ENCODE measurements around the gene CREBL2. TPM values are rescaled to one million over a fixed set of nuclear protein-coding genes. Genes with fewer than 3 reads are reported as not detected.
A peak's percentile ranks its signal among the peaks of the same experiment; 100 is the strongest.

CREBL2 gene
- total RNA-seq, 1 donor from 2014 or later: 11.3 TPM

DNA sequence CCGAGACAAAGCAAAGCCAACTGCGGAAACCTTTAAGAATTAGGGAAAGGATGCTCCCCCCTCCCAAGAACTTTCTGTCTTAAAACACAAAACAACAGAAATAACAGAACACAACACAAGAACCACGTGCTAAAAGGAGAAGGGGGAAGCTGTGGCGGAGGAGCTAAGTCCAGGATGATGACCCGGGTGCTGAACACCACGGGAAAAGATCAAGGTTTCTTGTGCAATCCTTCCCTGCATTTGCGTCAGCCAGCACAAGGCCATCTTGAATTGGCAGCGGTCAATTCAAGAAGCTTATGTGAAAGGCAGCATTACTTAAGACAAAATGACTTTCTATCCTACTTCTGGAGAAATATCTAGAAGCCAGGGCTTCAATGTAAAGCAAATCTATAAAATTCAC lies 11.0 kb upstream of the CREBL2 start:
- no peaks in the 10 kb centered on the region for H3K36me3 Mint-ChIP-seq (ENCODE audit: low read depth)
- TF ChIP-seq, protein P1, sequence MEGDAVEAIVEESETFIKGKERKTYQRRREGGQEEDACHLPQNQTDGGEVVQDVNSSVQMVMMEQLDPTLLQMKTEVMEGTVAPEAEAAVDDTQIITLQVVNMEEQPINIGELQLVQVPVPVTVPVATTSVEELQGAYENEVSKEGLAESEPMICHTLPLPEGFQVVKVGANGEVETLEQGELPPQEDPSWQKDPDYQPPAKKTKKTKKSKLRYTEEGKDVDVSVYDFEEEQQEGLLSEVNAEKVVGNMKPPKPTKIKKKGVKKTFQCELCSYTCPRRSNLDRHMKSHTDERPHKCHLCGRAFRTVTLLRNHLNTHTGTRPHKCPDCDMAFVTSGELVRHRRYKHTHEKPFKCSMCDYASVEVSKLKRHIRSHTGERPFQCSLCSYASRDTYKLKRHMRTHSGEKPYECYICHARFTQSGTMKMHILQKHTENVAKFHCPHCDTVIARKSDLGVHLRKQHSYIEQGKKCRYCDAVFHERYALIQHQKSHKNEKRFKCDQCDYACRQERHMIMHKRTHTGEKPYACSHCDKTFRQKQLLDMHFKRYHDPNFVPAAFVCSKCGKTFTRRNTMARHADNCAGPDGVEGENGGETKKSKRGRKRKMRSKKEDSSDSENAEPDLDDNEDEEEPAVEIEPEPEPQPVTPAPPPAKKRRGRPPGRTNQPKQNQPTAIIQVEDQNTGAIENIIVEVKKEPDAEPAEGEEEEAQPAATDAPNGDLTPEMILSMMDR (IDR thresholded peaks at IDR 0.05): no peak

DNA sequence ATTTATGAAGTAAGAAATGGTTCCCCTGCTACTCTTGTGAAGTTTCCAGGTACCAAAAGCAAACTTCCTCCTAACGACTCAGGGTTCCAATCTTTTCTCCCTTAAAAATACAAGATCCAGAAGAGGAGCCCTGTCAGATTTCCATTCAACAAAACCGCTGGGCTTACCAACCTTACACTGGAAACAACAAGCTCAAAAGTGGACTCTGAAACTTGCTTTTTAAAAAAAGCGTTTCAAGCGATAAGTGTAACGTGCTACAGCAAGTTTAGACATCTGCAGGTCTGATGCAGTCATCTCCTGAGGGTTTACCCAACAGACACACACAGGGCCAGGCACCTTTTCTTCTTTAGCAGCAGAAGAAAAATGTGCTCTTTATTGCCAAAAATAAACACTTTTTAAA lies 6.9 kb upstream of the CREBL2 start:
- no peak overlapping the region for H3K27ac Mint-ChIP-seq (ENCODE audit: unreplicated experiment)
- DNase-seq (ENCODE audit: low spot score): no peak
- TF ChIP-seq, protein P1 (IDR thresholded peaks at IDR 0.05): no peak
- H3K9me3 Mint-ChIP-seq (ENCODE audit: low read depth): no peaks in the 10 kb centered on the region
- H3K27me3 Mint-ChIP-seq (ENCODE audit: low read depth): peaks cover 2% of the 10 kb centered on the region
- H3K36me3 Mint-ChIP-seq (ENCODE audit: low read depth): no peaks in the 10 kb centered on the region
- H3K4me3 Mint-ChIP-seq (ENCODE audit: unreplicated experiment): no peak overlapping the region
- H3K4me1 Mint-ChIP-seq (ENCODE audit: low read depth): peaks cover 12% of the 10 kb centered on the region

More for the DNA sequence above, 11.0 kb upstream of the CREBL2 start:
- Mint-ChIP-seq H3K4me3 (ENCODE audit: unreplicated experiment) (no peak overlapping the region), H3K4me1 (ENCODE audit: low read depth) (peaks cover 3% of the 10 kb centered on the region), H3K27ac (ENCODE audit: unreplicated experiment) (no peak overlapping the region), H3K9me3 (ENCODE audit: low read depth) (no peaks in the 10 kb centered on the region), H3K27me3 (ENCODE audit: low read depth) (peaks cover 2% of the 10 kb centered on the region)
- DNase-seq (ENCODE audit: low spot score): no peak

DNA sequence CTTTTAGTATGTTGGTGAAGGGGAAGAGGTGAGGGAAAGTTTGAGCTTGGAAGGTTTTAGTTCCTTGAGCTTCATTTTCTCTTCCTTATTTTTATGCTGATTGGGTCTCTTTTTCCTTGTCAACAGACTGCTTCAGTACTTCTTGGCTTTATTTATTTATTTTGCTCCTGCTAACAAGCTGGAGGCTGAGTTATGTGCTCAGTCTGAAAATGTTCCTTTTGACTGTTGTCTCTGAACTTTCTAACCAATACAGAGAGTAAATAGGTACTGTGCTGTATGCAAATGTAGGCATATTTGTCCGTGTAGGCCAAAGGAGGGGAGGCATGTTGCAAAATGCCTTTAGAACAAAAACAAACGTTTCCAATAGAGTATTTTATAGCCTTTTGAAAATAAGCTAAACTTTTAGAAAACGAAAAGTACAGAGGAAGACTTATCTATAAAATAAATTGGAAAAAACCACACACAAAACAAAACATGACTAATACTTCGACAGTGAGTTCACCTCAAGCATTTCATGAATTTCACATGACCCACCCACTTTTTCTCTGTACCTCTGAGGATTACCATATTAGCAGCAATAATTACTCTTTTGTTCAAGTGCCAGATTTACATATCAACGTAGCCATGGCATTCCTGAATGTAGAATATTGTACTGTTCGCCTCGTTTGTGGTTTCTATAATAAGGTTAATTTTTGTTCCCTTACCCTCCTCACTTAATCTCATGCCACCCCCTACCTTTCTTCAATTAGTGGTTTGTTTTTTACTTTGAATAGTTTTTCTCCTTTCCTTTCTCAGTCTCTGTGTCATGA lies 4.7 kb upstream of the CREBL2 start:
- peak overlapping the region; percentile 29 for H3K27ac Mint-ChIP-seq (ENCODE audit: unreplicated experiment)
- no peak overlapping the region for H3K4me3 Mint-ChIP-seq (ENCODE audit: unreplicated experiment)
- peaks cover 17% of the 10 kb centered on the region for H3K4me1 Mint-ChIP-seq (ENCODE audit: low read depth)

DNA sequence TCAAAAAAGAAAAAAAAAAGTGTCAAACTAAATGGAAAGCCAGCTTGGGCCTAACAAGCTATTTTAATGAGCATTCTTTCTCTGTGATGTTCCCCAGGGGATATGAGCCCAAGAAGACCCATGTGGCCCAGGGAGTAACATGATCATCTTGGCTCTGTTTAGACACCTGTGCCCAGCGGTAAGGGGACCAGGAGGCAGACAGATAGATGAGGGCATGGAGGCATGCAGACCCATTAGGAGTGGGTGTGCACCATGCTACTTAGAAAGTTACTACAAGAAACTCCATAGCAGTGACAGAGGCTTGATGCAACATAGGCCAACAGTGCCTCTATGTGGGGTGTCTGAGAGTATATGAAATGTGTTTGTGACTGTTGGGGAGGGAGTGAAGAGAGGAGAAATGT lies 3.1 kb upstream of the CREBL2 start:
- TF ChIP-seq, protein P1 (IDR thresholded peaks at IDR 0.05): peak; percentile 29
- H3K27ac Mint-ChIP-seq (ENCODE audit: unreplicated experiment): no peak overlapping the region
- no peaks in the 10 kb centered on the region for H3K9me3 Mint-ChIP-seq (ENCODE audit: low read depth)
- DNase-seq (ENCODE audit: low spot score): no peak
- no peaks in the 10 kb centered on the region for H3K36me3 Mint-ChIP-seq (ENCODE audit: low read depth)
- H3K4me3 Mint-ChIP-seq (ENCODE audit: unreplicated experiment): no peak overlapping the region
- H3K27me3 Mint-ChIP-seq (ENCODE audit: low read depth): no peaks in the 10 kb centered on the region
- H3K4me1 Mint-ChIP-seq (ENCODE audit: low read depth): peaks cover 32% of the 10 kb centered on the region

More for the DNA sequence above, 4.7 kb upstream of the CREBL2 start:
- Mint-ChIP-seq H3K27me3 (ENCODE audit: low read depth) (no peaks in the 10 kb centered on the region), H3K36me3 (ENCODE audit: low read depth) (no peaks in the 10 kb centered on the region), H3K9me3 (ENCODE audit: low read depth) (no peaks in the 10 kb centered on the region)
- TF ChIP-seq, protein P1 (IDR thresholded peaks at IDR 0.05): no peak
- DNase-seq (ENCODE audit: low spot score): no peak

DNA sequence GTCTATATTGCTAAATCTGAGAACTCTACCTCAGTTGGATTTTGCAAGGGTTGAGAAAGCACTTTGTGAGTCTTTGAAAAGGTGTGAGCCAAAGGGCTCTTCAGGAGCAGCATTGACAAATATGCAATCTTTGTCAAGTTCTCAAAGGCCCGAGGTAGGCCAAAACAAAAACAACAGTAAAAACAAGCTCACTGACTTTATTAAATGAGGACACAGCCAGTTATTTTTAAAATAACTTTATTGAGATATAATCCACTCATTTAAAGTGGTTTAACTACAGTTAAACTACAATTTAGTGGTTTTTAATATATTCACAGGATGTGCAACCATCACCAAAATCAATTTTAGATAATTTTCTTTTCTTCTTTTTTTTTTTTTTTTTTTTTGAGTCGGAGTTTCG lies 2.0 kb upstream of the CREBL2 start:
- Mint-ChIP-seq H3K4me3 (ENCODE audit: unreplicated experiment) (no peak overlapping the region), H3K27me3 (ENCODE audit: low read depth) (no peaks in the 10 kb centered on the region), H3K36me3 (ENCODE audit: low read depth) (no peaks in the 10 kb centered on the region), H3K27ac (ENCODE audit: unreplicated experiment) (no peak overlapping the region), H3K9me3 (ENCODE audit: low read depth) (no peaks in the 10 kb centered on the region), H3K4me1 (ENCODE audit: low read depth) (peaks cover 34% of the 10 kb centered on the region)
- DNase-seq (ENCODE audit: low spot score): no peak
- TF ChIP-seq, protein P1 (IDR thresholded peaks at IDR 0.05): no peak
